Measurements from ENCODE around the gene PYGB.

Gene PYGB

GRCh38 chr20:25324412-25324811 is 76.5 kb downstream of the PYGB start:
- TF ChIP-seq CREB1 (IDR thresholded peaks at IDR 0.05; ENCODE audit: low read depth), result no peak
- no peak for TF ChIP-seq EP300 (IDR thresholded peaks at IDR 0.05; ENCODE audit: borderline replicate concordance)
- TF ChIP-seq ZBTB7A (IDR thresholded peaks at IDR 0.05; ENCODE audit: low read depth), result no peak
- TF ChIP-seq, protein P1, sequence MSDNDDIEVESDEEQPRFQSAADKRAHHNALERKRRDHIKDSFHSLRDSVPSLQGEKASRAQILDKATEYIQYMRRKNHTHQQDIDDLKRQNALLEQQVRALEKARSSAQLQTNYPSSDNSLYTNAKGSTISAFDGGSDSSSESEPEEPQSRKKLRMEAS (IDR thresholded peaks at IDR 0.05), result no peak
- TF ChIP-seq, protein P2, sequence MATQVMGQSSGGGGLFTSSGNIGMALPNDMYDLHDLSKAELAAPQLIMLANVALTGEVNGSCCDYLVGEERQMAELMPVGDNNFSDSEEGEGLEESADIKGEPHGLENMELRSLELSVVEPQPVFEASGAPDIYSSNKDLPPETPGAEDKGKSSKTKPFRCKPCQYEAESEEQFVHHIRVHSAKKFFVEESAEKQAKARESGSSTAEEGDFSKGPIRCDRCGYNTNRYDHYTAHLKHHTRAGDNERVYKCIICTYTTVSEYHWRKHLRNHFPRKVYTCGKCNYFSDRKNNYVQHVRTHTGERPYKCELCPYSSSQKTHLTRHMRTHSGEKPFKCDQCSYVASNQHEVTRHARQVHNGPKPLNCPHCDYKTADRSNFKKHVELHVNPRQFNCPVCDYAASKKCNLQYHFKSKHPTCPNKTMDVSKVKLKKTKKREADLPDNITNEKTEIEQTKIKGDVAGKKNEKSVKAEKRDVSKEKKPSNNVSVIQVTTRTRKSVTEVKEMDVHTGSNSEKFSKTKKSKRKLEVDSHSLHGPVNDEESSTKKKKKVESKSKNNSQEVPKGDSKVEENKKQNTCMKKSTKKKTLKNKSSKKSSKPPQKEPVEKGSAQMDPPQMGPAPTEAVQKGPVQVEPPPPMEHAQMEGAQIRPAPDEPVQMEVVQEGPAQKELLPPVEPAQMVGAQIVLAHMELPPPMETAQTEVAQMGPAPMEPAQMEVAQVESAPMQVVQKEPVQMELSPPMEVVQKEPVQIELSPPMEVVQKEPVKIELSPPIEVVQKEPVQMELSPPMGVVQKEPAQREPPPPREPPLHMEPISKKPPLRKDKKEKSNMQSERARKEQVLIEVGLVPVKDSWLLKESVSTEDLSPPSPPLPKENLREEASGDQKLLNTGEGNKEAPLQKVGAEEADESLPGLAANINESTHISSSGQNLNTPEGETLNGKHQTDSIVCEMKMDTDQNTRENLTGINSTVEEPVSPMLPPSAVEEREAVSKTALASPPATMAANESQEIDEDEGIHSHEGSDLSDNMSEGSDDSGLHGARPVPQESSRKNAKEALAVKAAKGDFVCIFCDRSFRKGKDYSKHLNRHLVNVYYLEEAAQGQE (IDR thresholded peaks at IDR 0.05; ENCODE audit: low read depth), result no peak
- TF ChIP-seq RAD21 (IDR thresholded peaks at IDR 0.05; ENCODE audit: low read depth), result no peak
- TF ChIP-seq FOXM1 (IDR thresholded peaks at IDR 0.05; ENCODE audit: borderline replicate concordance, low read depth), result no peak
- no peak for TF ChIP-seq EGR1 (IDR thresholded peaks at IDR 0.05)
- no peak for TF ChIP-seq YY1 (IDR thresholded peaks at IDR 0.05; ENCODE audit: low read depth)
- no peak for TF ChIP-seq TAF1 (IDR thresholded peaks at IDR 0.05; ENCODE audit: low read depth)
- TF ChIP-seq TCF12 (IDR thresholded peaks at IDR 0.05; ENCODE audit: low read depth), result no peak
- no peak for TF ChIP-seq USF1 (IDR thresholded peaks at IDR 0.05)
- no peak for TF ChIP-seq TEAD4 (IDR thresholded peaks at IDR 0.05)
- TF ChIP-seq NFIC (IDR thresholded peaks at IDR 0.05), result no peak

DNA sequence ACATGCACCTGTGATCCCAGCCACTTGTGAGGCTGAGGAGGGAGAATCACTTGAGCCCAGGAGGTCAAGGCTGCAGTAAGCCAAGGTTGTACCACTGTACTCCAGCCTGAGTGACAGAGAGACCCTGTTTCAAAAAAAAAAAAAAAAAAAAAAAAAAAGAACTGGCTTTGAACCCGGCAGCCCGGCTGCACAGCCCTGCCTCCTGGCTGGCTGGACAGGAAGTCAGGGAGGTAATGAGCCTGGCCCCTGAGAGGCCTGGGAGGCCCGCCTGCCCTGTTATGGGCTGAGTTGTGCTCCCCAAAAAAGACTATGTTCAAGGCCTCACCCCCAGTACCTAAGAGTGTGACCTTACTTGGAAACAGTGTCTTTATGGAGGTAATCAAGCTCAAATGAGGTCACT is 77.2 kb downstream of the PYGB start:
- TF ChIP-seq ZBTB7A (IDR thresholded peaks at IDR 0.05; ENCODE audit: low read depth) (no peak), TCF12 (IDR thresholded peaks at IDR 0.05; ENCODE audit: low read depth) (no peak), CEBPB (IDR thresholded peaks at IDR 0.05) (no peak), TAF1 (IDR thresholded peaks at IDR 0.05; ENCODE audit: low read depth) (no peak), TEAD4 (IDR thresholded peaks at IDR 0.05) (no peak), EGR1 (IDR thresholded peaks at IDR 0.05) (no peak), USF1 (IDR thresholded peaks at IDR 0.05) (no peak), CREB1 (IDR thresholded peaks at IDR 0.05; ENCODE audit: low read depth) (no peak), FOXM1 (IDR thresholded peaks at IDR 0.05; ENCODE audit: borderline replicate concordance, low read depth) (no peak), RAD21 (IDR thresholded peaks at IDR 0.05; ENCODE audit: low read depth) (no peak), YY1 (IDR thresholded peaks at IDR 0.05; ENCODE audit: low read depth) (no peak)
- TF ChIP-seq, protein P2 (IDR thresholded peaks at IDR 0.05; ENCODE audit: low read depth), result no peak
- TF ChIP-seq, protein P1 (IDR thresholded peaks at IDR 0.05), result no peak

DNA sequence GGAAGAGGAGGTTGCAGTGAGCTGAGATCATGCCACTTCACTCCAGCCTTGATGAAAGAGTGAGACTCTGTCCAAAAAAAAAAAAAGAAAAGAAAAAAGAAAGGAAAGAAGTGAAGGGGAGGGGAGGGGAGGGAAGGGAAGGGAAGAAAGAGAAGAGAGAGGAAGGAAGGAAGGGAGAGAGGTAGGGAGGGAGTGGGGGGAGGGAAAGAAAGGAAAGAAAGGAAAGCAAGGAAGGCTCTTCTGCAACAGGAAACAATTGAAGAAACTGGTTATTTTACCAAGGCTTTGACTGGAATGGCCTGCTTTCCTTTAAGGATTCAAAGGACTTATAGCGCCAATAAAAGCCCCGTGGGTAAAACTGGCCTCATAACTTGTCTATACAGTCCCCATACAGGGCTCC is 78.1 kb downstream of the PYGB start:
- TF ChIP-seq TAF1 (IDR thresholded peaks at IDR 0.05; ENCODE audit: low read depth) (no peak), EP300 (IDR thresholded peaks at IDR 0.05; ENCODE audit: borderline replicate concordance) (no peak), USF1 (IDR thresholded peaks at IDR 0.05) (no peak), RAD21 (IDR thresholded peaks at IDR 0.05; ENCODE audit: low read depth) (no peak), TEAD4 (IDR thresholded peaks at IDR 0.05) (no peak), TCF12 (IDR thresholded peaks at IDR 0.05; ENCODE audit: low read depth) (no peak), CEBPB (IDR thresholded peaks at IDR 0.05) (no peak), YY1 (IDR thresholded peaks at IDR 0.05; ENCODE audit: low read depth) (no peak), EGR1 (IDR thresholded peaks at IDR 0.05) (no peak), FOXM1 (IDR thresholded peaks at IDR 0.05; ENCODE audit: borderline replicate concordance, low read depth) (no peak), CREB1 (IDR thresholded peaks at IDR 0.05; ENCODE audit: low read depth) (no peak), NFIC (IDR thresholded peaks at IDR 0.05) (no peak)
- TF ChIP-seq, protein P1 (IDR thresholded peaks at IDR 0.05), result no peak
- TF ChIP-seq, protein P2 (IDR thresholded peaks at IDR 0.05; ENCODE audit: low read depth), result no peak

All from Ishikawa (cell line).